Caco-2 (cell line): ENCODE results near the gene BIN2. TPM values are rescaled to one million over a fixed set of nuclear protein-coding genes. Genes with fewer than 3 reads are reported as not detected.

Experiments
- BruUV-seq: library from RNA; stranded (reverse); fragments of 400-500 nt; replicated peaks from 2 replicates; lab custom pipeline; 2021; lab: Mats Ljungman, UMichigan
- CTCF ChIA-PET: fragments of 300-600 bp; sonication (Branson Sonifier 250); formaldehyde crosslinking; loops from one replicate; lab custom pipeline; 2022; ENCODE audit warnings: antibody characterized with exemption; lab: Charles Lee
- POLR2A ChIA-PET: fragments of 300-600 bp; sonication (Branson Sonifier 250); formaldehyde crosslinking; loops from one replicate; lab custom pipeline; 2022; ENCODE audit warnings: antibody characterized with exemption; lab: Charles Lee
- DNase-seq, 2 experiments: peaks; one replicate each; pipeline versions ENCODE4 v3.0.0 to v3.0.0-alpha.2; 2020 to 2022
- H3K27me3 ChIP-seq: replicated peaks from 2 replicates; pipeline ENCODE4 v1.6.0; 2011; ENCODE audit warnings: low read length; ENCODE audit not compliant: control insufficient read depth, insufficient read depth
- H3K36me3 ChIP-seq: 2 replicates; pipeline ENCODE4 v1.5.1; 2011; ENCODE audit warnings: low read length; ENCODE audit not compliant: control insufficient read depth, insufficient read depth
- H3K4me1 ChIP-seq: fragments of 250-450 bp; sonication (Bioruptor Pico); 2 replicates; pipeline ENCODE4 v1.5.1; 2020; ENCODE audit warnings: mild to moderate bottlenecking
- H3K4me3 ChIP-seq: 2 replicates; pipeline ENCODE4 v1.5.1; 2011; ENCODE audit warnings: low read depth, mild to moderate bottlenecking, control low read depth, low read length
- H3K9me3 ChIP-seq: fragments of 250-450 bp; sonication (Bioruptor Pico); 2 replicates; pipeline ENCODE4 v1.5.1; 2020; ENCODE audit warnings: mild to moderate bottlenecking, moderate library complexity
- H3K27ac Mint-ChIP-seq: one replicate; pipeline ENCODE4 v1.8.0; 2022; ENCODE audit warnings: mixed read lengths; ENCODE audit not compliant: unreplicated experiment
- H3K27me3 Mint-ChIP-seq: one replicate; pipeline ENCODE4 v1.8.0; 2022; ENCODE audit warnings: mixed read lengths; ENCODE audit not compliant: insufficient read depth, unreplicated experiment
- H3K36me3 Mint-ChIP-seq: one replicate; pipeline ENCODE4 v1.8.0; 2022; ENCODE audit warnings: mild to moderate bottlenecking, mixed read lengths; ENCODE audit not compliant: insufficient read depth, unreplicated experiment
- H3K4me1 Mint-ChIP-seq: one replicate; pipeline ENCODE4 v1.8.0; 2022; ENCODE audit warnings: low read depth, mixed read lengths; ENCODE audit not compliant: unreplicated experiment
- H3K4me3 Mint-ChIP-seq: one replicate; pipeline ENCODE4 v1.8.0; 2022; ENCODE audit warnings: mild to moderate bottlenecking, moderate library complexity, mixed read lengths; ENCODE audit not compliant: unreplicated experiment
- H3K9me3 Mint-ChIP-seq: one replicate; pipeline ENCODE4 v1.8.0; 2022; ENCODE audit warnings: mixed read lengths; ENCODE audit not compliant: unreplicated experiment
- CTCF ChIP-seq, 2 experiments: fragments of 200-600 bp in 1 of 2; IDR thresholded peaks; 1 replicate in 1 of 2; 2 replicates in 1 of 2; pipeline versions ENCODE4 v1.5.1 to v1.8.0; 2011 to 2022; ENCODE audit warnings: antibody characterized with exemption in 1 of 2, control low read depth in 1 of 2, inconsistent platforms in 1 of 2, low read depth in 1 of 2, low read length in 1 of 2, mild to moderate bottlenecking in 1 of 2, moderate library complexity in 1 of 2; ENCODE audit not compliant: insufficient read depth in 1 of 2, severe bottlenecking in 1 of 2, unreplicated experiment in 1 of 2
- intact Hi-C: fragments of 100-400 bp; cut with micrococcal nuclease; formaldehyde crosslinking; loops from one replicate; pipeline ENCODE4 v1.10.0; 2022; ENCODE audit not compliant: unreplicated experiment
- total RNA-seq: library from RNA; stranded (reverse); gene quantifications from 2 replicates; pipeline ENCODE4 v1.2.3, GENCODE V29; 2022

BIN2 gene
- total RNA-seq, 1 experiment from 2014 or later, result 0.18 TPM

GRCh38 chr12:51322452-51322851 lies 1.5 kb downstream of the BIN2 start:
- no peak for TF ChIP-seq CTCF (IDR thresholded peaks at IDR 0.05; ENCODE audit: insufficient read depth in 1 of 2, low read depth in 1 of 2, low read length in 1 of 2, severe bottlenecking in 1 of 2, unreplicated experiment in 1 of 2)
- H3K9me3 Mint-ChIP-seq, result no peaks in the 10 kb centered on the region
- BruUV-seq, result no TSS peak
- H3K36me3 Mint-ChIP-seq, result peaks cover 18% of the 10 kb centered on the region
- intact Hi-C loops, result no loop called here
- Histone ChIP-seq H3K4me3 (no peak overlapping the region), H3K4me1 (peaks cover 69% of the 10 kb centered on the region), H3K27me3 (no peaks in the 10 kb centered on the region), H3K36me3 (no peaks in the 10 kb centered on the region), H3K9me3 (no peaks in the 10 kb centered on the region)
- peaks cover 64% of the 10 kb centered on the region for H3K4me1 Mint-ChIP-seq
- DNase-seq, result no peak
- peak overlapping the region; percentile 81 for H3K27ac Mint-ChIP-seq
- no peaks in the 10 kb centered on the region for H3K27me3 Mint-ChIP-seq
- CTCF ChIA-PET, result interaction anchor here (1.0 kb wide), 1 partner anchor 19 kb away, joined by 4 read pairs; no protein-coding TSS in a partner anchor
- H3K4me3 Mint-ChIP-seq, result no peak overlapping the region
- POLR2A ChIA-PET, result no interaction called here

GRCh38 chr12:51321882-51322281 lies 2.1 kb downstream of the BIN2 start:
- ChIA-PET CTCF (interaction anchor here (2.4 kb wide), 1 partner anchor 52 kb away, joined by 16 read pairs; the partner anchor contains the start of gene SMAGP), POLR2A (interaction anchor here (1.8 to 2.1 kb wide), 2 partner anchors 51 to 83 kb away, joined by 10 to 12 read pairs; partner anchors contain the start of genes DAZAP2 and SMAGP)
- Histone ChIP-seq H3K4me3 (no peak overlapping the region), H3K27me3 (no peaks in the 10 kb centered on the region), H3K9me3 (no peaks in the 10 kb centered on the region), H3K4me1 (peaks cover 65% of the 10 kb centered on the region), H3K36me3 (no peaks in the 10 kb centered on the region)
- no peak for TF ChIP-seq CTCF (IDR thresholded peaks at IDR 0.05; ENCODE audit: insufficient read depth in 1 of 2, low read depth in 1 of 2, low read length in 1 of 2, severe bottlenecking in 1 of 2, unreplicated experiment in 1 of 2)
- Mint-ChIP-seq H3K27me3 (no peaks in the 10 kb centered on the region), H3K9me3 (no peaks in the 10 kb centered on the region), H3K4me3 (peak overlapping the region; percentile 23), H3K36me3 (peaks cover 18% of the 10 kb centered on the region), H3K27ac (peak overlapping the region; percentile 81), H3K4me1 (peaks cover 60% of the 10 kb centered on the region)
- intact Hi-C loops, result loop anchor here (2.0 kb wide), 1 partner anchor 51 kb away; the partner anchor contains the start of gene SMAGP
- no TSS peak for BruUV-seq
- DNase-seq, result no peak

DNA sequence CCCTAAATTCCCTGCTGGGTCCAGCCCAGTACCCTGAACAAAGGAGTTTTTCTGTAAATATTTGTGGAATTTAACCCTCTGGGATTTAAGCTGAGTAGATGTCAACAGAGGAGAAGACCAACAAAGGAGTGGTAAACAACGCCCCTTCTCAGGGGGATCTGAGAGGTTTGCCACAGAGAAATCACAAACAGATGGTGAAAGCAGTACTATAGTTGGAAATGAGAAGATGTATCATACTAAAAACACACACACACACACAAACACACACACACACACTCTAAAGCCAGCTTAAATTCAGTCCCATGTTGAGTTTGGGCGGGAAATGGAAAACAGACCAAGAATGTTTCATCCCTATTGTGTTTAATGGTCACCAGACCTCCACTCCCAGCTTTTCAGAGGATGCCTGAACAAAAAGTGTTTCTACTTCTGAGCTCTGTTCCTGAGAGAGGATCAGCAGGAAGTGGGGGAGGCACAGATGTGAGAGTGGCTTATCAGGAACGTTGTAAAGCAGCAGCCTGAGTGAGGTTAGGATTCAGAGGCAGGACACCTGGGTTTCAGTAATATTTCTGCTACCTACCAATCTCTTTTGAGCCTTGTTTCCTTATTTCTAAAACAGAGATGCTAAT lies 3.2 kb downstream of the BIN2 start:
- BruUV-seq, result no TSS peak
- peak overlapping the region; percentile 34 for H3K4me3 Mint-ChIP-seq

More for the DNA sequence above, 3.2 kb downstream of the BIN2 start:
- Mint-ChIP-seq H3K36me3 (peaks cover 18% of the 10 kb centered on the region), H3K9me3 (no peaks in the 10 kb centered on the region), H3K27ac (peak overlapping the region; percentile 81), H3K4me1 (peaks cover 62% of the 10 kb centered on the region), H3K27me3 (no peaks in the 10 kb centered on the region)
- H3K4me1 ChIP-seq, result peaks cover 59% of the 10 kb centered on the region
- no peaks in the 10 kb centered on the region for H3K36me3 ChIP-seq
- ChIA-PET CTCF (interaction anchor here (0.6 to 2.4 kb wide), 5 partner anchors 13 to 53 kb away, joined by 4 to 19 read pairs (median 5); partner anchors contain the start of gene SMAGP), POLR2A (interaction anchor here (0.6 to 2.1 kb wide), 7 partner anchors 13 to 239 kb away, joined by 3 to 14 read pairs (median 9); partner anchors contain the start of genes DAZAP2 and SMAGP)
- H3K4me3 ChIP-seq, result no peak overlapping the region
- H3K27me3 ChIP-seq, result no peaks in the 10 kb centered on the region
- TF ChIP-seq CTCF (IDR thresholded peaks at IDR 0.05; ENCODE audit: insufficient read depth in 1 of 2, low read depth in 1 of 2, low read length in 1 of 2, severe bottlenecking in 1 of 2, unreplicated experiment in 1 of 2), result no peak
- H3K9me3 ChIP-seq, result no peaks in the 10 kb centered on the region
- intact Hi-C loops, result loop anchor here (1.0 to 2.0 kb wide), 2 partner anchors 20 to 50 kb away; partner anchors contain the start of gene SMAGP
- DNase-seq, result peak; percentile 53 to 60
